Pancreas (tissue), 10 donors: ENCODE results near the gene CST3. TPM values are rescaled to one million over a fixed set of nuclear protein-coding genes. Genes with fewer than 3 reads are reported as not detected.
A peak's percentile ranks its signal among the peaks of the same experiment; 100 is the strongest.

Source experiments
- ATAC-seq, 4 donors: fragments of 200-7000 bp; cut with Tn5 transposase; one replicate each; pipeline versions ENCODE4 v1.8.0 to v1.9.1; 2020; ENCODE audit warnings: mild to moderate bottlenecking in 4 of 4, moderate library complexity in 4 of 4
- DNase-seq, 6 donors: peaks; one replicate each; pipeline ENCODE4 v3.0.0-alpha.2; 2020
- FAIRE-seq: peaks from 2 replicates; lab custom pipeline; 2012; peaks lifted over from hg19 to GRCh38; lab: Jason Lieb, UNC
- H3K27ac ChIP-seq, 4 donors: fragments of 200-600 bp; sonication (generic); 1 replicate in 3 of 4; 2 replicates in 1 of 4; pipeline versions ENCODE4 v1.5.0 to v1.8.0; 2020
- H3K27me3 ChIP-seq, 4 donors: fragments of 200-600 bp; one replicate each; pipeline ENCODE4 v1.8.0; 2021
- H3K36me3 ChIP-seq, 3 donors: fragments of 200-600 bp; sonication (generic) in 1 of 3; one replicate each; pipeline versions ENCODE4 v1.5.0 to v1.8.0; 2020 to 2021
- H3K4me1 ChIP-seq, 3 donors: fragments of 200-600 bp; one replicate each; pipeline ENCODE4 v1.8.0; 2021
- H3K4me3 ChIP-seq, 4 donors: fragments of 200-600 bp; sonication (generic) in 2 of 4; one replicate each; pipeline versions ENCODE4 v1.5.0 to v1.8.0; 2020 to 2021
- H3K9me3 ChIP-seq, 4 donors: fragments of 200-600 bp; one replicate each; pipeline ENCODE4 v1.8.0; 2021
- CTCF ChIP-seq, 4 donors: fragments of 200-600 bp; sonication (generic) in 3 of 4; IDR thresholded peaks; one replicate each; pipeline versions ENCODE4 v1.5.0 to v1.8.0; 2021; ENCODE audit warnings: antibody characterized with exemption in 4 of 4
- WGBS, 2 donors: extraction: QIAGEN DNeasy Blood & Tissue Kit; methylation state at CpG; one replicate each; pipeline ENCODE4 v1.1.7; 2013; 5-methylcytosine and 5-hydroxymethylcytosine counted together
- intact Hi-C, 3 donors: fragments of 100-400 bp; cut with DNase I; formaldehyde crosslinking; loops; one replicate each; pipeline versions ENCODE4 v1.11.1 to v1.14.2; 2022
- polyA plus RNA-seq, 2 donors: library from polyadenylated mRNA; stranded (reverse); fragments of 200-250 nt; gene quantifications; one replicate each; pipeline ENCODE4 v1.2.3, GENCODE V29; 2013
- total RNA-seq, 6 donors: library from RNA; stranded (reverse); fragmentation: NEBNext Ultra II Directional in 4 of 6; extraction: Animal tissue kit (Norgen Biotek cat#: 25700) in 4 of 6; gene quantifications; one replicate each; pipeline versions ENCODE4 v1.2.1 to v1.2.4, GENCODE V29; 2021 to 2023
- donor health status: healthy with polysubstance abuse.
- donor health status: DM: no; HTN: no; CAD: no; lungs with moderate emphysema.
- donor health status: DM: no; HTN: no; CAD: no.
- donor health status: control.
- donor health status: control.
- donor health status: Bipolar disorder and iron deficiency.
- donor health status: DM: yes; HTN: yes; CAD: no.
- donor health status: DM: no; HTN: no; CAD: no.
- donor health status: DM: no; HTN: no; CAD: no.
- donor health status: DM: yes; HTN: yes; CAD: no.

CST3 gene
- total and polyA plus RNA-seq, 8 donors: 201 to 445 (median 264) TPM

GRCh38 chr20:23585449-23585807, 52.3 kb downstream of the CST3 start:
- Histone ChIP-seq H3K4me1 (no peaks in the 10 kb centered on the region), H3K36me3 (no peaks in the 10 kb centered on the region), H3K27me3 (no peaks in the 10 kb centered on the region), H3K4me3 (no peak overlapping the region), H3K27ac (no peak overlapping the region), H3K9me3 (no peaks in the 10 kb centered on the region)
- TF ChIP-seq CTCF (IDR thresholded peaks at IDR 0.05): no peak
- intact Hi-C loops: no loop called here
- ATAC-seq (no peak), FAIRE-seq (no peak), DNase-seq (peak in 1 of 6 donors; percentile 18)
- WGBS, 2 donors: 61 to 62% methylated on average over 5 of the region's 5 CpGs

GRCh38 chr20:23584434-23585199, 53.1 kb downstream of the CST3 start:
- DNase-seq: no peak
- no peak for FAIRE-seq

More at GRCh38 chr20:23584434-23585199, 53.1 kb downstream of the CST3 start:
- no peaks in the 10 kb centered on the region for H3K4me1 ChIP-seq
- intact Hi-C loops: no loop called here
- no peak for TF ChIP-seq CTCF (IDR thresholded peaks at IDR 0.05)
- no peak overlapping the region for H3K4me3 ChIP-seq
- no peaks in the 10 kb centered on the region for H3K9me3 ChIP-seq
- no peak overlapping the region for H3K27ac ChIP-seq
- ATAC-seq: no peak
- H3K36me3 ChIP-seq: no peaks in the 10 kb centered on the region
- no peaks in the 10 kb centered on the region for H3K27me3 ChIP-seq
- 48 to 57% methylated on average over 5 of the region's 5 CpGs for WGBS, 2 donors

Other genes with a start within 250 kb of the CST3 start
- gene NAPB, start 216.5 kb downstream of the CST3 start, total RNA-seq: 1 to 10 TPM; 2.3 to 6.3 (median 3.9) TPM
- 10 to 100 TPM in 1 of 2 donors, 1 to 10 TPM in 1; 4.2 to 11.7 TPM for gene NAPB, start 216.5 kb downstream of the CST3 start, polyA plus RNA-seq
- not detected for gene CSTL1, start 198.3 kb downstream of the CST3 start, total RNA-seq
- gene CSTL1, start 198.3 kb downstream of the CST3 start, polyA plus RNA-seq: not detected
- gene CST11, start 185.1 kb downstream of the CST3 start, total RNA-seq: not detected
- gene CST11, start 185.1 kb downstream of the CST3 start, polyA plus RNA-seq: not detected
- gene CST8, start 146.8 kb downstream of the CST3 start, total RNA-seq: not detected
- not detected for gene CST8, start 146.8 kb downstream of the CST3 start, polyA plus RNA-seq
- not detected for gene CST9L, start 69.5 kb downstream of the CST3 start, total RNA-seq
- not detected for gene CST9L, start 69.5 kb downstream of the CST3 start, polyA plus RNA-seq
- gene CST9, start 32.0 kb downstream of the CST3 start, total RNA-seq: not detected
- gene CST9, start 32.0 kb downstream of the CST3 start, polyA plus RNA-seq: not detected
- not detected for gene CST4, start 51.1 kb upstream of the CST3 start, total RNA-seq
- not detected for gene CST4, start 51.1 kb upstream of the CST3 start, polyA plus RNA-seq
- gene CST1, start 113.0 kb upstream of the CST3 start, total RNA-seq: not detected
- gene CST1, start 113.0 kb upstream of the CST3 start, polyA plus RNA-seq: under 1 TPM; 0.21 to 0.34 TPM
- gene CST2, start 188.8 kb upstream of the CST3 start, total RNA-seq: 1 to 10 TPM in 1 of 6 donors, under 1 TPM in 1, not detected in 4; 0.28 to 2.7 TPM
- gene CST2, start 188.8 kb upstream of the CST3 start, polyA plus RNA-seq: 1 to 10 TPM; 2.3 to 7.5 TPM
- gene CST5, start 241.8 kb upstream of the CST3 start, total RNA-seq: under 1 TPM in 3 of 6 donors, not detected in 3; 0.23 to 0.63 (median 0.37) TPM
- under 1 TPM; 0.46 to 0.61 TPM for gene CST5, start 241.8 kb upstream of the CST3 start, polyA plus RNA-seq